ENCODE measurements around the gene CACNG4. TPM values are rescaled to one million over a fixed set of nuclear protein-coding genes. Genes with fewer than 3 reads are reported as not detected.

CACNG4 gene
- total and polyA plus RNA-seq, 2 experiments from 2014 or later, result 1.6 to 4.1 TPM

DNA sequence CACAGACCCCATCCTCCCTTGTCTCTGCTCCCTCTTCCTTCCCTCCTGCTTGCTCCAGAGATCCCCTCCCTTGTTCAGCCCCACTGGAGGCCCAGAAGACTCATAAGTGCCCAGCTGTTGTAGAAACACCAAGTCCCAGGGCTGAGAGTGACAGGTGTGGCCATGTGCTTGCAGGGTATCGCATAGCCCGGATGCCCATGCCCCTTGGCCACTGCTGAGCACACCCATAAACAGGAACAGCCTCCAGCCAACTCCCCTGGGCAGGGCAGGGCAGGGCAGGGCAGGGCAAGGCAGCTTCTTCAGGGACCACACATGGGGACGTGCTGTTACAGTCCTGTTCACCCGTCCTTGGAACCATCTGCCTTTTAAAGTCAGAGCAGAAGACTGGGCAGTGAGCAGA, 81.9 kb downstream of the CACNG4 start (continued):
- TF ChIP-seq, protein P1, sequence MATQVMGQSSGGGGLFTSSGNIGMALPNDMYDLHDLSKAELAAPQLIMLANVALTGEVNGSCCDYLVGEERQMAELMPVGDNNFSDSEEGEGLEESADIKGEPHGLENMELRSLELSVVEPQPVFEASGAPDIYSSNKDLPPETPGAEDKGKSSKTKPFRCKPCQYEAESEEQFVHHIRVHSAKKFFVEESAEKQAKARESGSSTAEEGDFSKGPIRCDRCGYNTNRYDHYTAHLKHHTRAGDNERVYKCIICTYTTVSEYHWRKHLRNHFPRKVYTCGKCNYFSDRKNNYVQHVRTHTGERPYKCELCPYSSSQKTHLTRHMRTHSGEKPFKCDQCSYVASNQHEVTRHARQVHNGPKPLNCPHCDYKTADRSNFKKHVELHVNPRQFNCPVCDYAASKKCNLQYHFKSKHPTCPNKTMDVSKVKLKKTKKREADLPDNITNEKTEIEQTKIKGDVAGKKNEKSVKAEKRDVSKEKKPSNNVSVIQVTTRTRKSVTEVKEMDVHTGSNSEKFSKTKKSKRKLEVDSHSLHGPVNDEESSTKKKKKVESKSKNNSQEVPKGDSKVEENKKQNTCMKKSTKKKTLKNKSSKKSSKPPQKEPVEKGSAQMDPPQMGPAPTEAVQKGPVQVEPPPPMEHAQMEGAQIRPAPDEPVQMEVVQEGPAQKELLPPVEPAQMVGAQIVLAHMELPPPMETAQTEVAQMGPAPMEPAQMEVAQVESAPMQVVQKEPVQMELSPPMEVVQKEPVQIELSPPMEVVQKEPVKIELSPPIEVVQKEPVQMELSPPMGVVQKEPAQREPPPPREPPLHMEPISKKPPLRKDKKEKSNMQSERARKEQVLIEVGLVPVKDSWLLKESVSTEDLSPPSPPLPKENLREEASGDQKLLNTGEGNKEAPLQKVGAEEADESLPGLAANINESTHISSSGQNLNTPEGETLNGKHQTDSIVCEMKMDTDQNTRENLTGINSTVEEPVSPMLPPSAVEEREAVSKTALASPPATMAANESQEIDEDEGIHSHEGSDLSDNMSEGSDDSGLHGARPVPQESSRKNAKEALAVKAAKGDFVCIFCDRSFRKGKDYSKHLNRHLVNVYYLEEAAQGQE (IDR thresholded peaks at IDR 0.05; ENCODE audit: unreplicated experiment), result no peak
- no peak for TF ChIP-seq JUNB (IDR thresholded peaks at IDR 0.05; ENCODE audit: unreplicated experiment)
- no peak for TF ChIP-seq ZNF114 (CRISPR knock-in tag; IDR thresholded peaks at IDR 0.05)
- TF ChIP-seq, protein P2, sequence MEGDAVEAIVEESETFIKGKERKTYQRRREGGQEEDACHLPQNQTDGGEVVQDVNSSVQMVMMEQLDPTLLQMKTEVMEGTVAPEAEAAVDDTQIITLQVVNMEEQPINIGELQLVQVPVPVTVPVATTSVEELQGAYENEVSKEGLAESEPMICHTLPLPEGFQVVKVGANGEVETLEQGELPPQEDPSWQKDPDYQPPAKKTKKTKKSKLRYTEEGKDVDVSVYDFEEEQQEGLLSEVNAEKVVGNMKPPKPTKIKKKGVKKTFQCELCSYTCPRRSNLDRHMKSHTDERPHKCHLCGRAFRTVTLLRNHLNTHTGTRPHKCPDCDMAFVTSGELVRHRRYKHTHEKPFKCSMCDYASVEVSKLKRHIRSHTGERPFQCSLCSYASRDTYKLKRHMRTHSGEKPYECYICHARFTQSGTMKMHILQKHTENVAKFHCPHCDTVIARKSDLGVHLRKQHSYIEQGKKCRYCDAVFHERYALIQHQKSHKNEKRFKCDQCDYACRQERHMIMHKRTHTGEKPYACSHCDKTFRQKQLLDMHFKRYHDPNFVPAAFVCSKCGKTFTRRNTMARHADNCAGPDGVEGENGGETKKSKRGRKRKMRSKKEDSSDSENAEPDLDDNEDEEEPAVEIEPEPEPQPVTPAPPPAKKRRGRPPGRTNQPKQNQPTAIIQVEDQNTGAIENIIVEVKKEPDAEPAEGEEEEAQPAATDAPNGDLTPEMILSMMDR (conservative IDR thresholded peaks at IDR 0.05; ENCODE audit: low read depth in 2 of 2), result no peak

- peaks cover 28% of the 10 kb centered on the region for H3K9me3 Mint-ChIP-seq
- H3K4me3 ChIP-seq, result no peak overlapping the region
- no peak for TF ChIP-seq EZH2phosphoT487 (IDR thresholded peaks at IDR 0.05; ENCODE audit: unreplicated experiment)
- TF ChIP-seq ZNF462 (CRISPR knock-in tag; IDR thresholded peaks at IDR 0.05), result no peak
- no peak for TF ChIP-seq CREB1 (CRISPR knock-in tag; IDR thresholded peaks at IDR 0.05; ENCODE audit: low read depth)
- TF ChIP-seq ZNF331 (CRISPR knock-in tag; IDR thresholded peaks at IDR 0.05; ENCODE audit: low read depth), result no peak
- TF ChIP-seq, protein P3, sequence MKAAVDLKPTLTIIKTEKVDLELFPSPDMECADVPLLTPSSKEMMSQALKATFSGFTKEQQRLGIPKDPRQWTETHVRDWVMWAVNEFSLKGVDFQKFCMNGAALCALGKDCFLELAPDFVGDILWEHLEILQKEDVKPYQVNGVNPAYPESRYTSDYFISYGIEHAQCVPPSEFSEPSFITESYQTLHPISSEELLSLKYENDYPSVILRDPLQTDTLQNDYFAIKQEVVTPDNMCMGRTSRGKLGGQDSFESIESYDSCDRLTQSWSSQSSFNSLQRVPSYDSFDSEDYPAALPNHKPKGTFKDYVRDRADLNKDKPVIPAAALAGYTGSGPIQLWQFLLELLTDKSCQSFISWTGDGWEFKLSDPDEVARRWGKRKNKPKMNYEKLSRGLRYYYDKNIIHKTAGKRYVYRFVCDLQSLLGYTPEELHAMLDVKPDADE (IDR thresholded peaks at IDR 0.05), result no peak
- no peak for TF ChIP-seq EZH2 (IDR thresholded peaks at IDR 0.05; ENCODE audit: low read depth, unreplicated experiment)
Observed at GRCh38 chr17:67047382-67047781, 82.9 kb downstream of the CACNG4 start.

More at GRCh38 chr17:67047382-67047781, 82.9 kb downstream of the CACNG4 start:
- H3K4me1 ChIP-seq (ENCODE audit: insufficient read depth), result no peaks in the 10 kb centered on the region
- H3K4me1 Mint-ChIP-seq, result no peaks in the 10 kb centered on the region
- peaks cover 13% of the 10 kb centered on the region; the same call in 2 of the 3 replicates for H3K36me3 Mint-ChIP-seq (ENCODE audit: low read depth)
- H3K27ac Mint-ChIP-seq, result no peak overlapping the region
- no peak overlapping the region for H2AFZ ChIP-seq
- no peaks in the 10 kb centered on the region for H3K27me3 ChIP-seq (ENCODE audit: insufficient read depth)
- no peak overlapping the region for H3K27ac ChIP-seq (ENCODE audit: low read depth)
- no peaks in the 10 kb centered on the region for H4K20me1 ChIP-seq (replicated peaks; ENCODE audit: insufficient read depth)
- no peaks in the 10 kb centered on the region for H3F3A ChIP-seq (replicated peaks; ENCODE audit: low read depth)
- H3K4me3 Mint-ChIP-seq, result no peak overlapping the region
- H3K9me2 ChIP-seq (ENCODE audit: insufficient read depth), result no peaks in the 10 kb centered on the region
- ATAC-seq (no peak), DNase-seq (ENCODE audit: low spot score) (no peak)
- H3K27me3 Mint-ChIP-seq (ENCODE audit: insufficient read depth, low read depth, poor library complexity), result peaks cover 5% of the 10 kb centered on the region
- H3K36me3 ChIP-seq (ENCODE audit: insufficient read depth), result 0 out of 2 replicates have a peak, but pooled peaks cover 4% of the 10 kb centered on the region
- H3K4me2 ChIP-seq, result no peak overlapping the region
- H3K79me2 ChIP-seq (replicated peaks; ENCODE audit: insufficient read depth), result no peaks in the 10 kb centered on the region

Data from GM23338 (cell line).